Natural killer cell (primary cell): ENCODE measurements around the gene LTF. TPM values are rescaled to one million over a fixed set of nuclear protein-coding genes. Genes with fewer than 3 reads are reported as not detected.

Experiments
- ATAC-seq, 3 donors: fragments of 150-1000 bp in 2 of 3; fragments of 200-7000 bp in 1 of 3; cut with Tn5 transposase; 1 replicate in 1 of 3; 2 replicates in 2 of 3; pipeline ENCODE4 v1.10.0; 2021; ENCODE audit warnings: mild to moderate bottlenecking in 2 of 3, moderate library complexity in 2 of 3
- DNase-seq, 2 donors: peaks; one replicate each; pipeline versions ENCODE4 v3.0.0 to v3.0.0-alpha.2; 2013 to 2021; ENCODE audit warnings: mixed read lengths in 1 of 2
- H3K27ac ChIP-seq: one replicate; pipeline ENCODE4 v1.5.1; 2013; ENCODE audit warnings: mild to moderate bottlenecking, low read length
- H3K27me3 ChIP-seq: one replicate; pipeline ENCODE4 v1.6.1; 2013; ENCODE audit warnings: low read length; ENCODE audit not compliant: control insufficient read depth, insufficient read depth
- H3K36me3 ChIP-seq: one replicate; pipeline ENCODE4 v1.6.1; 2013; ENCODE audit warnings: low read length; ENCODE audit not compliant: control insufficient read depth, insufficient read depth
- H3K4me1 ChIP-seq: one replicate; pipeline ENCODE4 v1.6.1; 2013; ENCODE audit warnings: low read length; ENCODE audit not compliant: control insufficient read depth, insufficient read depth
- H3K4me3 ChIP-seq: one replicate; pipeline ENCODE4 v1.5.1; 2013; ENCODE audit warnings: low read length
- H3K9me3 ChIP-seq: one replicate; pipeline ENCODE4 v1.6.1; 2013; ENCODE audit warnings: low read length; ENCODE audit not compliant: control insufficient read depth, insufficient read depth
- H3K27ac Mint-ChIP-seq, 2 donors: one replicate each; pipeline ENCODE4 v1.8.0; 2022; ENCODE audit warnings: mild to moderate bottlenecking in 2 of 2, mixed read lengths in 2 of 2, moderate library complexity in 1 of 2
- H3K27me3 Mint-ChIP-seq, 2 donors: one replicate each; pipeline ENCODE4 v1.8.0; 2022; ENCODE audit warnings: low read depth in 2 of 2, mixed read lengths in 2 of 2
- H3K36me3 Mint-ChIP-seq: one replicate; pipeline ENCODE4 v1.8.0; 2022; ENCODE audit warnings: mixed read lengths
- H3K4me1 Mint-ChIP-seq, 2 donors: one replicate each; pipeline ENCODE4 v1.8.0; 2022; ENCODE audit warnings: mixed read lengths in 2 of 2
- H3K4me3 Mint-ChIP-seq: one replicate; pipeline ENCODE4 v1.8.0; 2022; ENCODE audit warnings: mild to moderate bottlenecking, moderate library complexity, mixed read lengths
- H3K9me3 Mint-ChIP-seq, 2 donors: one replicate each; pipeline ENCODE4 v1.8.0; 2022; ENCODE audit warnings: mixed read lengths in 2 of 2
- CTCF ChIP-seq: fragments of 200-600 bp; IDR thresholded peaks from one replicate; pipeline ENCODE4 v1.8.0; 2022; ENCODE audit warnings: antibody characterized with exemption
- WGBS: methylation state at CpG from one replicate; pipeline ENCODE4 v1.1.7; 2013; ENCODE audit warnings: missing lambda C conversion rate; ENCODE audit not compliant: insufficient coverage; 5-methylcytosine and 5-hydroxymethylcytosine counted together
- intact Hi-C: fragments of 100-400 bp; cut with micrococcal nuclease; formaldehyde crosslinking; loops from one replicate; pipeline ENCODE4 v1.14.2; 2022
- total RNA-seq, 4 donors: library from RNA; stranded (reverse); fragments of 120-200 nt in 1 of 4; gene quantifications; one replicate each; pipeline versions ENCODE4 v1.2.3 to v1.2.4, GENCODE V29; 2013 to 2022

LTF gene
- total RNA-seq, 3 donors from 2014 or later (not counting 1 experiment from before 2014, with no cell fraction given), result 1.0 to 1.1 TPM; not detected in 1

- H3K27ac ChIP-seq, result no peak overlapping the region
- H3K9me3 ChIP-seq, result no peaks in the 10 kb centered on the region
- TF ChIP-seq CTCF, result no peak
- H3K36me3 ChIP-seq, result no peaks in the 10 kb centered on the region
- peaks cover 18% of the 10 kb centered on the region for H3K4me1 ChIP-seq
- H3K27me3 ChIP-seq, result no peaks in the 10 kb centered on the region
- H3K27ac Mint-ChIP-seq, result no peak overlapping the region
- no peaks in the 10 kb centered on the region for H3K36me3 Mint-ChIP-seq
- no peaks in the 10 kb centered on the region for H3K9me3 Mint-ChIP-seq
- no peak overlapping the region for H3K4me3 ChIP-seq
- DNase-seq (no peak), ATAC-seq (no peak)
- 27% methylated on average over 4 of the region's 4 CpGs for WGBS
- intact Hi-C loops, result no loop called here
- peaks cover 0 to 3% of the 10 kb centered on the region in 2 donors for H3K27me3 Mint-ChIP-seq
- H3K4me3 Mint-ChIP-seq, result no peak overlapping the region
- H3K4me1 Mint-ChIP-seq, result peaks cover 9 to 19% of the 10 kb centered on the region in 2 donors
These were observed 78.5 kb downstream of the LTF start for GRCh38 chr3:46386205-46386604.

Other genes starting within 250 kb of the LTF start
- gene CCR3, start 222.4 kb downstream of the LTF start, total RNA-seq, result 10 to 100 TPM in 1 of 3 donors, 1 to 10 TPM in 1, not detected in 1; 1.5 to 36.7 TPM
- gene CCR2, start 110.8 kb downstream of the LTF start, total RNA-seq, result 1 to 10 TPM in 2 of 3 donors, under 1 TPM in 1; 0.21 to 9.8 (median 1.7) TPM
- gene CCR5, start 94.0 kb downstream of the LTF start, total RNA-seq, result 1 to 10 TPM in 2 of 3 donors, under 1 TPM in 1; 0.59 to 7.6 (median 1.0) TPM
- gene CCRL2, start 57.6 kb downstream of the LTF start, total RNA-seq, result 1 to 10 TPM; 3.0 to 4.6 (median 3.8) TPM
- gene RTP3, start 33.1 kb upstream of the LTF start, total RNA-seq, result not detected
- under 1 TPM in 1 of 3 donors, not detected in 2; 0.18 TPM for gene LRRC2, start 101.4 kb upstream of the LTF start, total RNA-seq
- gene FAM240A, start 147.6 kb upstream of the LTF start, total RNA-seq, result not detected
- gene ALS2CL, start 228.8 kb upstream of the LTF start, total RNA-seq, result 1 to 10 TPM in 1 of 3 donors, under 1 TPM in 2; 0.07 to 1.3 (median 0.70) TPM
- not detected for gene TMIE, start 236.5 kb upstream of the LTF start, total RNA-seq